Measurements from ENCODE around the gene TCEANC2.

DNA sequence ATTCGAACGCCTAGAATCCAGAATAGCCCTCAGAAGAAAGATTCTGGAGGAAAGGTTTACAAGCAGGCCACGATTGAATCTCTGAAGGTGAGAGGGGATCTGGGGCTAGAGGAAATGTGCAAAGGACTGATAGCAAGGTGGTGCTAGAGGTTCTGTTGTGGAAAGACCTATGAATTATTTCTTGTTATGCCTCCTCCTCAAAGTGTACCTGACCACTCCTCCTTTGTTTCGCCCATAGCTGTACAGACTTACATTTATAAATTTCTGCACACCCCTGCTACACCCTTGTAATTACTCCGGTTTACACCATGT lies 986 bp downstream of the TCEANC2 start:
- TF ChIP-seq, protein P1, sequence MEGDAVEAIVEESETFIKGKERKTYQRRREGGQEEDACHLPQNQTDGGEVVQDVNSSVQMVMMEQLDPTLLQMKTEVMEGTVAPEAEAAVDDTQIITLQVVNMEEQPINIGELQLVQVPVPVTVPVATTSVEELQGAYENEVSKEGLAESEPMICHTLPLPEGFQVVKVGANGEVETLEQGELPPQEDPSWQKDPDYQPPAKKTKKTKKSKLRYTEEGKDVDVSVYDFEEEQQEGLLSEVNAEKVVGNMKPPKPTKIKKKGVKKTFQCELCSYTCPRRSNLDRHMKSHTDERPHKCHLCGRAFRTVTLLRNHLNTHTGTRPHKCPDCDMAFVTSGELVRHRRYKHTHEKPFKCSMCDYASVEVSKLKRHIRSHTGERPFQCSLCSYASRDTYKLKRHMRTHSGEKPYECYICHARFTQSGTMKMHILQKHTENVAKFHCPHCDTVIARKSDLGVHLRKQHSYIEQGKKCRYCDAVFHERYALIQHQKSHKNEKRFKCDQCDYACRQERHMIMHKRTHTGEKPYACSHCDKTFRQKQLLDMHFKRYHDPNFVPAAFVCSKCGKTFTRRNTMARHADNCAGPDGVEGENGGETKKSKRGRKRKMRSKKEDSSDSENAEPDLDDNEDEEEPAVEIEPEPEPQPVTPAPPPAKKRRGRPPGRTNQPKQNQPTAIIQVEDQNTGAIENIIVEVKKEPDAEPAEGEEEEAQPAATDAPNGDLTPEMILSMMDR (IDR thresholded peaks at IDR 0.05; ENCODE audit: low read depth, low read length), result no peak
- no peak for TF ChIP-seq EZH2phosphoT487 (IDR thresholded peaks at IDR 0.05; ENCODE audit: low read depth)
